Testis (tissue), 2 donors: ENCODE measurements around the gene PRR5.

ENCODE experiments used
- CTCF ChIP-seq, 3 experiments: fragments of 450-650 bp in 2 of 3; fragments of 200-600 bp in 1 of 3; sonication (generic) in 1 of 3; IDR thresholded peaks; one replicate each; pipeline ENCODE4 v1.5.1; 2016 to 2019; ENCODE audit warnings: antibody characterized with exemption in 3 of 3, mild to moderate bottlenecking in 2 of 3, moderate library complexity in 1 of 3
- POLR2A ChIP-seq: fragments of 450-650 bp; IDR thresholded peaks from one replicate; pipeline ENCODE4 v1.6.1; 2017; ENCODE audit warnings: antibody characterized with exemption, mild to moderate bottlenecking, moderate library complexity

- TF ChIP-seq CTCF (IDR thresholded peaks at IDR 0.05) (no peak), POLR2A (no peak)
Observed at GRCh38 chr22:44668886-44669521, 33.0 kb upstream of the PRR5 start.
